ENCODE measurements around the gene ZNF543.

DNA sequence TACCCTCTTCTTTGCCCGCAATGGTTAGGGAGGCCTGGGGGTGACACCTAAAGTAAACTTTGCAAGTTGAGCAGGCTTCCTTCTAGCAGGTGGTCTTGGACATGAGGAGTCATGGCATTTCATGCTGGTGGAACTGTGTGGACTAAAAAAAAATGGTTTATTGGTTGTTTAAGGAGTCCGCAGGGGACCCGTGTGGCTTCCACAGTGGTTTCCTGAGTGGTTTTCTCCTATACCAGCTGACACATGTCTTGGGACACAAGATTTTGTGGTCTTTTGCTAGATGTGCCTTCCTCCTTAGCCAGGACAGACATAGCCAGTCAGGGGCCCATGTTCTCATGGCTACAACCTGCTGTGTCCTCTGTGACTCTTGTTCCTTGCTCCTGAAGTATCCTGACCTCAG, 1.5 kb downstream of the ZNF543 start:
- TF ChIP-seq CTCF (conservative IDR thresholded peaks at IDR 0.05; ENCODE audit: low read depth, low read length) (no peak), EZH2 (IDR thresholded peaks at IDR 0.05; ENCODE audit: borderline replicate concordance, low read depth, low read length, poor library complexity, severe bottlenecking) (no peak)

All from A673 (cell line).